Common myeloid progenitor, CD34-positive (primary cell): ENCODE measurements around the gene TRIM7.
"Not testable (repeated sequence)": the region's sequence is repeated elsewhere in the genome, so short reads cannot be mapped to it uniquely, and the experiment has no call there.

Experiments used
- CTCF ChIA-PET: fragments of 350-600 bp; sonication (Branson Sonifier 250); formaldehyde crosslinking; loops from one replicate; lab custom pipeline; 2021; ENCODE audit warnings: antibody characterized with exemption; lab: Charles Lee
- POLR2A ChIA-PET: fragments of 350-600 bp; sonication (Branson Sonifier 250); formaldehyde crosslinking; loops from one replicate; lab custom pipeline; 2021; ENCODE audit warnings: antibody characterized with exemption; lab: Charles Lee
- DNase-seq, 3 donors: peaks; one replicate each; pipeline versions ENCODE4 v3.0.0 to v3.0.0-alpha.2; 2013
- H3K27ac ChIP-seq, 2 experiments: 1 replicate in 1 of 2; 2 replicates in 1 of 2; pipeline ENCODE4 v1.7.0; 2013; ENCODE audit warnings: inconsistent platforms in 2 of 2, low read length in 2 of 2, mild to moderate bottlenecking in 2 of 2, low read depth in 1 of 2, moderate library complexity in 1 of 2; ENCODE audit not compliant: severe bottlenecking in 2 of 2, insufficient read depth in 1 of 2, poor library complexity in 1 of 2
- H3K27me3 ChIP-seq, 5 experiments: replicated peaks in 2 of 5; 1 replicate in 3 of 5; 2 replicates in 2 of 5; pipeline versions ENCODE4 v1.6.1 to v1.7.0; 2013; ENCODE audit warnings: low read length in 4 of 5, mild to moderate bottlenecking in 2 of 5, moderate library complexity in 2 of 5, inconsistent platforms in 1 of 5; ENCODE audit not compliant: insufficient read depth in 5 of 5, control insufficient read depth in 4 of 5
- H3K36me3 ChIP-seq, 4 experiments: 1 replicate in 2 of 4; 2 replicates in 2 of 4; pipeline versions ENCODE4 v1.6.1 to v1.7.0; 2013; ENCODE audit warnings: low read length in 3 of 4, control low read depth in 1 of 4, mild to moderate bottlenecking in 1 of 4; ENCODE audit not compliant: control insufficient read depth in 4 of 4, insufficient read depth in 4 of 4
- H3K4me1 ChIP-seq, 4 experiments: 1 replicate in 3 of 4; 2 replicates in 1 of 4; pipeline versions ENCODE4 v1.6.1 to v1.7.1; 2013; ENCODE audit warnings: low read length in 3 of 4, mild to moderate bottlenecking in 3 of 4, control low read depth in 1 of 4, inconsistent platforms in 1 of 4, moderate library complexity in 1 of 4; ENCODE audit not compliant: control insufficient read depth in 4 of 4, insufficient read depth in 4 of 4; ENCODE audit errors: control extremely low read depth in 1 of 4
- H3K4me3 ChIP-seq, 7 experiments: 1 replicate in 4 of 7; 2 replicates in 3 of 7; pipeline versions ENCODE4 v1.5.1 to v1.7.0; 2013; ENCODE audit warnings: mild to moderate bottlenecking in 7 of 7, low read length in 6 of 7, moderate library complexity in 6 of 7, inconsistent platforms in 2 of 7, low read depth in 2 of 7, control low read depth in 1 of 7; ENCODE audit not compliant: insufficient read depth in 4 of 7, control insufficient read depth in 1 of 7; ENCODE audit errors: extremely low read depth in 1 of 7
- H3K9me3 ChIP-seq, 5 experiments: 1 replicate in 4 of 5; 2 replicates in 1 of 5; pipeline versions ENCODE4 v1.6.1 to v1.7.1; 2013; ENCODE audit warnings: low read length in 4 of 5, mild to moderate bottlenecking in 2 of 5, inconsistent platforms in 1 of 5, low read depth in 1 of 5, moderate library complexity in 1 of 5; ENCODE audit not compliant: control insufficient read depth in 4 of 5, insufficient read depth in 2 of 5; ENCODE audit errors: control extremely low read depth in 1 of 5
- WGBS: methylation state at CpG from one replicate; pipeline ENCODE4 v1.1.5; 2013; ENCODE audit not compliant: insufficient coverage; 5-methylcytosine and 5-hydroxymethylcytosine counted together

The TRIM7 gene

DNA sequence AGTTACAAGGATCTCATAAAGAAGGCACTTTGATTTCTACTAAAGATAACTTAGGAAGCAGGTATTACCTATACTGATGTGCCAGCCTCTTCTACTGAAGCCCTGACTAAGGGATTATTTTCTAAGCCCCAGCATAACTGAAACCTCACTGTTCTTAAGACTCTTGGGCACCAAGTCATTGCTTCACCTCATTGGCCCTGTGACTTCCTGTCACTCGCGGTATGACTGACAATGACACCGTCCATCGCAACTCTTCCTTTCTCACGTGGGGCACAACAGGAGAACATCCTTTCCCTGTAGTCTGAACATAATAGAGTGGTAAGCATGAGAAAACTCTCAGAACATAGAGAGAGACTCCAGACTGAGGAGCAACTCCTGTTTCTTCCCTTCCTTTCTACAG is 51.2 kb downstream of the TRIM7 start:
- Histone ChIP-seq H3K36me3 (no peaks in the 10 kb centered on the region), H3K4me1 (no peaks in the 10 kb centered on the region), H3K9me3 (no peaks in the 10 kb centered on the region), H3K4me3 (no peak overlapping the region), H3K27ac (no peak overlapping the region), H3K27me3 (peaks cover 0 to 19% (median 3%) of the 10 kb centered on the region in 5 experiments)
- DNase-seq: no peak
- WGBS: 92% methylated on average over 2 of the region's 5 CpGs
- CTCF ChIA-PET: no interaction called here
- POLR2A ChIA-PET: no interaction called here

DNA sequence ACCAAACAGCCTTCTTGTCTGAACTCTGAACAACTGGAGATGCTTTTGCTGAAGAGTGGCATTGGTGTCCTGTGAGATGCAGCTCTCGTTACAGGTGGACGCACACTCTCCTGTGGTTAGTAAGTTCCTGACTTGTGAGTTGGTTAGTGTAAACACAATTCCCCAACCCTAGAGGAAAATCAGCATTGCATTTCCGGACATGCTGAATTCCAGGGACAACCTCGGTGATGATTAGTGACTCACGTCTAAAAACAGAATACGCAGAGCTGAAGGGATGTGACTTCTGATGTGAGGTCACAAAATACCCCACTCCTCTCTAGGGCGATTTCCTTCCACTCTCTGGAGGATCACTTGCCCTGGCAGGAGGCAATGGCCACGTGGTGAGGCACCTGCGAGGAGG is 52.6 kb downstream of the TRIM7 start:
- ChIA-PET CTCF (interaction anchor here (1.1 kb wide), 1 partner anchor 33 kb away, joined by 3 read pairs; no protein-coding TSS in a partner anchor), POLR2A (no interaction called here)
- H3K9me3 ChIP-seq: no peaks in the 10 kb centered on the region
- 94% methylated on average over 8 of the region's 9 CpGs for WGBS
- H3K36me3 ChIP-seq: no peaks in the 10 kb centered on the region
- no peaks in the 10 kb centered on the region for H3K4me1 ChIP-seq
- H3K4me3 ChIP-seq: no peak overlapping the region
- H3K27ac ChIP-seq: no peak overlapping the region
- peaks cover 0 to 22% (median 3%) of the 10 kb centered on the region in 5 experiments for H3K27me3 ChIP-seq
- DNase-seq: no peak

DNA sequence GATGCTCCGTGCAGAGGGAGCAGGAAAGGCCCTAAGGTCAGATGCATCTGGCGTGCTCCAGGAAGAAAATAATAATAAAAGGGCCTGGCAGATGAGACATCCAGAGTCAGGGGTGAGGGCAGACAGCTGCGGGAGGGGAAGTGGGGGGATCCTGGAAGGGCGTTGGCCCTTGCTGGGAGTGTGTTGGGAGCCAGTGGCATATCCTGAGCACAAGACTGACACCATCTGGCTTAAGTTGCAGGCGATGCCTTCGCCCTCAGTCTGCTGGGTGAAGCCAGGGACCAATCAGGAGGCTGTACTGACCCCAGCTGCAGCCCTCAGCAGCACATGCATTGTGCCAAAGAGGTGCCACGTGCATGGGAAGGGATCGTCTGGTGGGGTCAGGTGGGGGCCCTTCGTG is 53.9 kb downstream of the TRIM7 start:
- WGBS: 54% methylated on average over 9 of the region's 9 CpGs
- Histone ChIP-seq H3K9me3 (no peaks in the 10 kb centered on the region), H3K27me3 (peaks cover 2 to 17% (median 4%) of the 10 kb centered on the region in 5 experiments), H3K36me3 (no peaks in the 10 kb centered on the region), H3K4me3 (no peak overlapping the region), H3K27ac (no peak overlapping the region), H3K4me1 (no peaks in the 10 kb centered on the region)
- ChIA-PET CTCF (interaction anchor here (1.1 to 1.7 kb wide), 3 partner anchors 8 to 10 kb away, joined by 3 to 7 read pairs (median 3); no protein-coding TSS in a partner anchor), POLR2A (no interaction called here)
- DNase-seq: no peak

DNA sequence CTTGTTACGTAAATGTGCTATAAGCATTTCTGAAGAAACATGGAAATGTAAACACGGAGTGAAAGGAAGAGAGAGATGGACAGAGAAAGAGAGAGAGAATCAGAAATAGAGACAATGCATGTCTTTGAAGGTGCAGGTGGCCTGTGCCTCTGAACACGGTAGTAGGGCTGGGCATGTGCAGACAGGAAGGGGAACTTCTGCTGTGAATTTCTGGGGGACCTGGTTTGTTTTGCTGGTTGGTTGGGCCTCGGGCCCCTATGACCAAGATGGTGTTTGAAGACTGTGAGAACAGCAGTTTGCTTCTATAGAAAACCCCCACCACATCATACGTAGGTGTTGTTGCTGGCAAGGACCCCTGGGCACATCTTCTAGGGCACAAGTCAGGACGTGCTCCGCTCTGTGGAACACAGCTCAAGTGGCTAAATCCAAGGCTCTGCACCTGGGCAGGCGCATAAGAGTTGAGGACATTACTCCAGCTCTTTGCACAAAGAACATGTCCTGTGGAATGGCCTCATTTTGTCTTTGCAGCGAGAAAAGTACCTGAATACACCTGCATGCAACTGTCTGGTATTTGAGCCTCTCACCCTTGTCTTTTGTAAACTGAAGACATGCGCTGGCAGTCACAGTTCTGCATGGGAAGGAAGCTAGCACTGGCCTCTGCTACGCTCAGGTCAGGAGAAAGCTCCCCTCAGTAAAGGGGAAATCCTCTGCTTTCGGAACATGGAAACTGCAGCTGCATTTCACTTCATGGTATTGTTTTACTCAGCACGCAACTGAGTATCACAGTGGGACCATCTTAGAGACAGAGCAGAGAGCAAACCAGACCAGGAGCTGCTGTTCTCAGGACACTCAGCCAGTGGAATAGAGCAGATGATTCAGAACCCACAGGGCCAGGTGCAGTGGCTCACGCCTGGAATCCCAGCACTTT is 54.9 kb downstream of the TRIM7 start:
- ChIA-PET CTCF (interaction anchor here (1.1 to 1.7 kb wide), 3 partner anchors 9 to 10 kb away, joined by 3 to 7 read pairs (median 3); no protein-coding TSS in a partner anchor), POLR2A (no interaction called here)
- H3K4me1 ChIP-seq: no peaks in the 10 kb centered on the region

DNA sequence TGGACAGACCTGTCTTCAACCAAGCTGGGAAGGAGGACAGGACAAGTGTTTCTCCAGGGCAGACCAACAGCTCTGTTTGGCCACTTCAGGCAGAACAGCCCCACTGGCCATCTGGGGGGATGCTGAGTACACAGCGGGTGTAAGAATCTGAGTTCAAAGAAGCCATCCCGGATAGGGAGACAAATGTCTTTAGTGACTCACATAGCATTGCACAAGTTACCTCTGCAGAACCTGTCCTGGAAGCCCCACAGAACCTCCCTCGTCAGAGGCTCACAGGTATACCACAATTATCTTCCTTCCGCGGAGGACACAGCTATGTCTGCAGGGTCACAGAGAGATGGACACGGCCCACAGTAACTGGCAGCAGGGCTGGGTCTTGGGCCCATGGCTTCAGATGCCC is 55.6 kb downstream of the TRIM7 start:
- POLR2A ChIA-PET: no interaction called here
- WGBS: 94% methylated on average over 6 of the region's 6 CpGs

More for the DNA sequence above, 54.9 kb downstream of the TRIM7 start:
- Histone ChIP-seq H3K27me3 (peaks cover 2 to 15% (median 4%) of the 10 kb centered on the region in 5 experiments), H3K4me3 (no peak overlapping the region), H3K36me3 (no peaks in the 10 kb centered on the region), H3K9me3 (peaks cover 0 to 8% (median 3%) of the 10 kb centered on the region in 5 experiments), H3K27ac (no peak overlapping the region)
- WGBS: 89% methylated on average over 13 of the region's 14 CpGs
- DNase-seq: no peak

DNA sequence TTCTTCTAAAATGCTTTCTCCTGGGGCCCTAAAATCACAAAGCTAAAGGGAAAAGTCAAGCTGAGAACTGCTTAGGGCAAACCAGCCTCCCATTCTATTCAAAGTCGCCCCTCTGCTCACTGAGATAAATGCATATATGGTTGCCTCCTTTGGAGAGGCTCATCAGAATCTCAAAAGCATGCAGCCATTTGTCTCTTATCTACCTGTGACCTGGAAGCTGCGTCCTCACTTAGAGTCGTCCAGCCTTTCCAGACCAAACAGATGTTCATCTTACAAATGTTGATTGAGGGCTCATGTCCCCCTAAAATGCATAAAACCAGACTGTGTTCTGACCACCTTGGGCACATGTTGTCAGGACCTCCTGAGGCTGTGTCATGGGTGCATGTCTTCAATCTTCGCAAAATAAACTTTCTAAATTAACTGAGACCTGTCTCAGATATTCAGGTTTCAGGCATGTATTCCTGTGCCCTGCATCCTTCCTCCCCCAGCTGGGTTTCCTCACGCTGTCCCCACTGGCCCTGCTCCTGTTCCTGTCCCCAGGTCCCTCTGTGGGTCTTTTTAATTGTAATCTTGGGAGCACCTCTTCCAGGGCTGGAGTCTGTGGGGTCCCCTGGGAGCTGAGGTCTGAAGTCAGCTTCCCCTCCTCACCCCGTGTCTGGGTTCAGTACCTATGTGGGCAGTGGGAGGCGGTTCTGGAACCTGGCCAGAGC is 57.9 kb downstream of the TRIM7 start, which contains the start of gene OR2V2:
OR2V2 (plus strand) TSS at position 660 of the 710 bp plus-strand sequence. CDS start 7,357 bp downstream, outside the sequence.
- DNase-seq, H3K4me3 ChIP-seq, H3K36me3 ChIP-seq, POLR2A ChIA-PET, H3K27ac ChIP-seq, H3K4me1 ChIP-seq: not testable (repeated sequence)
- peaks cover 2 to 18% (median 4%) of the 10 kb centered on the region in 5 experiments for H3K27me3 ChIP-seq
- peaks cover 1 to 11% (median 3%) of the 10 kb centered on the region in 5 experiments for H3K9me3 ChIP-seq
- 41% methylated on average over 3 of the region's 7 CpGs for WGBS
- CTCF ChIA-PET: interaction anchor here (2.0 kb wide), 1 partner anchor 11 kb away, joined by 5 read pairs; no protein-coding TSS in a partner anchor

More for the DNA sequence above, 55.6 kb downstream of the TRIM7 start:
- no peaks in the 10 kb centered on the region for H3K36me3 ChIP-seq
- no peak overlapping the region for H3K4me3 ChIP-seq
- CTCF ChIA-PET: no interaction called here
- H3K27ac ChIP-seq: no peak overlapping the region
- H3K4me1 ChIP-seq: no peaks in the 10 kb centered on the region
- DNase-seq: no peak
- peaks cover 0 to 11% (median 3%) of the 10 kb centered on the region in 5 experiments for H3K9me3 ChIP-seq
- peaks cover 2 to 15% (median 4%) of the 10 kb centered on the region in 5 experiments for H3K27me3 ChIP-seq
